Skeletal muscle tissue (tissue), 4 donors: ENCODE results near the gene NRXN3. TPM values are rescaled to one million over a fixed set of nuclear protein-coding genes. Genes with fewer than 3 reads are reported as not detected.

Experiments used
- H3K27ac ChIP-seq: one replicate; pipeline ENCODE4 v1.7.0; 2013; ENCODE audit warnings: mild to moderate bottlenecking, low read depth, low read length, inconsistent platforms
- H3K27me3 ChIP-seq, 3 donors: one replicate each; pipeline ENCODE4 v1.7.0; 2013; ENCODE audit warnings: low read length in 3 of 3; ENCODE audit not compliant: control insufficient read depth in 3 of 3, insufficient read depth in 3 of 3
- H3K36me3 ChIP-seq, 3 donors: one replicate each; pipeline ENCODE4 v1.7.0; 2013; ENCODE audit warnings: low read length in 3 of 3; ENCODE audit not compliant: control insufficient read depth in 3 of 3, insufficient read depth in 3 of 3
- H3K4me1 ChIP-seq, 3 donors: one replicate each; pipeline ENCODE4 v1.7.0; 2013; ENCODE audit warnings: low read length in 3 of 3, mild to moderate bottlenecking in 3 of 3; ENCODE audit not compliant: control insufficient read depth in 3 of 3, insufficient read depth in 3 of 3
- H3K4me3 ChIP-seq, 3 donors: one replicate each; pipeline ENCODE4 v1.7.0; 2013; ENCODE audit warnings: low read length in 3 of 3
- H3K9ac ChIP-seq, 3 donors: one replicate each; pipeline ENCODE4 v1.7.0; 2013; ENCODE audit warnings: low read length in 3 of 3, mild to moderate bottlenecking in 3 of 3, moderate library complexity in 2 of 3, low read depth in 1 of 3
- H3K9me3 ChIP-seq, 3 donors: one replicate each; pipeline ENCODE4 v1.7.0; 2013; ENCODE audit warnings: low read length in 3 of 3; ENCODE audit not compliant: control insufficient read depth in 3 of 3
- total RNA-seq: library from RNA; depleted of rRNA; stranded (reverse); fragments of >200 nt; gene quantifications from one replicate; pipeline ENCODE4 v1.2.3, GENCODE V29; 2014
- donor health status: Osteomylitis.

NRXN3 gene
- total RNA-seq, 1 donor from 2014 or later = 0.52 TPM

- Histone ChIP-seq H3K27me3 (no peaks in the 10 kb centered on the region), H3K9ac (no peak overlapping the region), H3K9me3 (no peaks in the 10 kb centered on the region), H3K36me3 (no peaks in the 10 kb centered on the region), H3K4me3 (no peak overlapping the region), H3K4me1 (no peaks in the 10 kb centered on the region), H3K27ac (no peak overlapping the region)
Measured at GRCh38 chr14:79712302-79712950, 1542.3 kb downstream of the NRXN3 start.

- Histone ChIP-seq H3K36me3 (no peaks in the 10 kb centered on the region), H3K9ac (no peak overlapping the region), H3K4me3 (no peak overlapping the region), H3K27ac (no peak overlapping the region), H3K27me3 (no peaks in the 10 kb centered on the region), H3K4me1 (no peaks in the 10 kb centered on the region), H3K9me3 (no peaks in the 10 kb centered on the region)
Measured at GRCh38 chr14:79721399-79722084, 1551.4 kb downstream of the NRXN3 start.

DNA sequence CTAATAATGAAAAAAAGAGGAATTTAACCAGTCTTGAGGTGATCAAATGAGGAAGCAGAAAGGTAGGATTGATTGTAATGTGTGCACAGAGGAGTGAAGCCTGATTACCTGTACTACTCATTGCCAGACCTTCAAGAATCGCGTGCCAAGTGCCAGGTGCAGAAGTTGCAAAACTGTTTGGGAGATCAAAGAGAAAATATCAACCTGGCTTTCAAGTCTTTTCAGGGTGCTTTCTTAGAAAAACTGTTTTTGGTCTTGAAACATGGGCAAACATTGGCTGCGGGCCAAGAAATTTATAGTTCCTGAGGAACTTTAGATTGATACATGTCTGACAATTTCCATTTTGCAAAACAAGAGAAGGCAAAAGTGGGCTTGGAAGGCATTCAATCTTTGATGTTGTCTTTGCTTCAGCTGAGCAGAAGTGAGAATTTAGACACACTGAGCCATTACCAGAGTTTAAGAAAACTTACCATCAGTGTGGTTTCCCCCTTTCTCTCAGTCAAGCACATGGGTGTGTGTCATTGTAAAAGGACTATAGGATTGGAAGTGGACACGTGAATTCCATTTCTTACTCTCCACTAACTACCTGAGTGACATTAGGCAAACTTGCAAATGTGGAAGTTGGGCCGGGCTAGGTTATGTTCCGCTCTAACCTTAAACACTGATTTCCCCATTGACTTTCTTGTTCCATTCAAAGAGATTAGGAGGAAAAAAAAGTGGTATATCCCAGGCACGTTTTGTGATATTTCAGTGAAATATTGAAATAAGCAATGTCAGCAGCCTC is 1555.0 kb downstream of the NRXN3 start:
- Histone ChIP-seq H3K9me3 (no peaks in the 10 kb centered on the region), H3K4me1 (no peaks in the 10 kb centered on the region), H3K4me3 (no peak overlapping the region), H3K27me3 (no peaks in the 10 kb centered on the region), H3K9ac (no peak overlapping the region), H3K36me3 (no peaks in the 10 kb centered on the region), H3K27ac (no peak overlapping the region)

DNA sequence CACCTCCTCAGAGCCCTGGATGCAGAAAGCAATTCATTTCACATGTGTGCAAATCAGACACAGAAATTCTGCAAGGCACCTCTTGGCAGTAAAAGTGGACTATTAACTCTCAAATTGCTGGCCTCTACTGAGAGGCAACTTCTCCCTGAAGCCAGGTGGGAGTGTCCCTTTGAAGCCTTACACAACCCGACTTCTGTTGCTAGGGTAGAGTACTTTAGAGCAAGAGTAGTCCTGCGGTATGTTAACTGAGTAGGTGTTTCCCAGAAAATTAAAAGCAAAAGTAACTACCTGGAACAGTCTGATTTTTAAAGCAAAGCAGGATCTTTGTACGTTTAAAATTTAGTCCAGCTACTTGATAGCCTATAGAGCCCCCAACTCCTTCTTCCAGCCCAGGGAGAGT is 1557.7 kb downstream of the NRXN3 start:
- H3K4me1 ChIP-seq = no peaks in the 10 kb centered on the region
- no peaks in the 10 kb centered on the region for H3K9me3 ChIP-seq
- H3K9ac ChIP-seq = no peak overlapping the region
- H3K27me3 ChIP-seq = no peaks in the 10 kb centered on the region
- H3K36me3 ChIP-seq = no peaks in the 10 kb centered on the region
- no peak overlapping the region for H3K27ac ChIP-seq
- no peak overlapping the region for H3K4me3 ChIP-seq

- no peaks in the 10 kb centered on the region for H3K9me3 ChIP-seq
- no peaks in the 10 kb centered on the region for H3K27me3 ChIP-seq
- no peak overlapping the region for H3K4me3 ChIP-seq
- no peak overlapping the region for H3K9ac ChIP-seq
- no peaks in the 10 kb centered on the region for H3K4me1 ChIP-seq
- H3K36me3 ChIP-seq = no peaks in the 10 kb centered on the region
- no peak overlapping the region for H3K27ac ChIP-seq
Measured at GRCh38 chr14:79728331-79728730, 1558.2 kb downstream of the NRXN3 start.

- H3K9me3 ChIP-seq = no peaks in the 10 kb centered on the region
- no peaks in the 10 kb centered on the region for H3K4me1 ChIP-seq
- no peaks in the 10 kb centered on the region for H3K36me3 ChIP-seq
- H3K4me3 ChIP-seq = no peak overlapping the region
- H3K9ac ChIP-seq = no peak overlapping the region
- no peaks in the 10 kb centered on the region for H3K27me3 ChIP-seq
- no peak overlapping the region for H3K27ac ChIP-seq
Measured at GRCh38 chr14:79729731-79730130, 1559.6 kb downstream of the NRXN3 start.

- no peak overlapping the region for H3K27ac ChIP-seq
- H3K36me3 ChIP-seq = no peaks in the 10 kb centered on the region
- H3K27me3 ChIP-seq = no peaks in the 10 kb centered on the region
- no peaks in the 10 kb centered on the region for H3K9me3 ChIP-seq
- no peak overlapping the region for H3K4me3 ChIP-seq
- H3K4me1 ChIP-seq = no peaks in the 10 kb centered on the region
- no peak overlapping the region for H3K9ac ChIP-seq
Measured at GRCh38 chr14:79730196-79730595, 1560.0 kb downstream of the NRXN3 start.

- no peak overlapping the region for H3K4me3 ChIP-seq
- no peak overlapping the region for H3K9ac ChIP-seq
- H3K4me1 ChIP-seq = no peaks in the 10 kb centered on the region
- no peak overlapping the region for H3K27ac ChIP-seq
- H3K9me3 ChIP-seq = no peaks in the 10 kb centered on the region
- no peaks in the 10 kb centered on the region for H3K27me3 ChIP-seq
- no peaks in the 10 kb centered on the region for H3K36me3 ChIP-seq
Measured at GRCh38 chr14:79730953-79731352, 1560.8 kb downstream of the NRXN3 start.

- Histone ChIP-seq H3K36me3 (no peaks in the 10 kb centered on the region), H3K9ac (no peak overlapping the region), H3K4me3 (no peak overlapping the region), H3K4me1 (no peaks in the 10 kb centered on the region), H3K27me3 (no peaks in the 10 kb centered on the region), H3K9me3 (peaks cover 0 to 2% (median 0%) of the 10 kb centered on the region in 3 donors), H3K27ac (no peak overlapping the region)
Measured at GRCh38 chr14:79732911-79733655, 1562.9 kb downstream of the NRXN3 start.
